Measurements from ENCODE around the gene TNIK.

TNIK gene

DNA sequence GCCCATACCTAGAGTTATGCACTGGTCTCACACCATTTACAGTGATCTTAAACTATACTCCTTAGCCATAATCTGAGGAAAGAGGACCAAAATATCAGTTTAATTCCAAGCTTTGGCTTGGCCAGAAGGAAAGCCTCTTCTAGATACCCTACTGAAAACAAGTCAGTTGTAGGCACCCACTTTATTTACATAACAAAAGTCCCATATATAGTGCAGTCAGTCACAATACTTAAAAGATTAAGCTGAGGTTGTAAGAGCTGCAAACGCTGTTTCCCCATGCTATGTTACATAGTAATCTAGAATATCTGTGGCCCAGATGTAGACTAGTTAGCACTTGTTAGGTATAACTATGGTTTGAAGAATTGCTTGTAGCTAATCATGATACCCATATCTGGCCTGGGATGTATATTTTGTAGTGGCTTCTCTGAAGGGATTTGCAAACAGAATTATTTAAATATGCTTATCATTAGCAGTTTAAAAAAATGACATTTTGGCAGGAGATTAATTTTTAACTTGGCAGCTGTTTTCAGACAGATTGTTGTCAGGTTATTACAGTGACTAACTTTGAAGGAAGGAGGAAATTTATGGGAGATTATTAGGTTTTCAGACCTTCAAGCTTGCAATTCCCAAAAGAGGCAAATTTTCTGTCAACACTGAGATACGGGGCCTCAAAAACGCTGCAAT is 273.2 kb downstream of the TNIK start:
- FAIRE-seq (no peak), DNase-seq (ENCODE audit: insufficient read length, low spot score) (no peak)
- TF ChIP-seq POLR2A (IDR thresholded peaks at IDR 0.05; ENCODE audit: low read depth, low read length) = no peak

DNA sequence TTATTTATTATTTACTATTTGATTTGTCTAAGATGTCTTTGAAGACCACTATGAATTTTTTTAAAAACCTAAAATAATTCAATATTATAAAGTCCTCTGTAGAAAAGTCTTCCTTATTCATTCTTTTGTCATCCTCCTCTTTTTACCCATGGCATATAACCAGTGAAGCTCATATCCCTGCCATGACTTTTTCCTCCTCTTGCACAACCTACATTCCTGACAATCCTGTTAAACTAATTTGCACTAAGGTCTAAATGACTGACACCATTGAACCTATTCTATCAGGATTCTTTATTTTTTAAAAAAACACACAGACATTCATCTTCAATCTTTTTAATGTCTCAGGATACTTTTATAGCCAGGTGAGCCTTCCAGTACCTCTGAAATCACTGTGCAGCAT is 273.8 kb downstream of the TNIK start:
- DNase-seq (ENCODE audit: insufficient read length, low spot score) (no peak), FAIRE-seq (no peak)
- no peak for TF ChIP-seq POLR2A (IDR thresholded peaks at IDR 0.05; ENCODE audit: low read depth, low read length)

DNA sequence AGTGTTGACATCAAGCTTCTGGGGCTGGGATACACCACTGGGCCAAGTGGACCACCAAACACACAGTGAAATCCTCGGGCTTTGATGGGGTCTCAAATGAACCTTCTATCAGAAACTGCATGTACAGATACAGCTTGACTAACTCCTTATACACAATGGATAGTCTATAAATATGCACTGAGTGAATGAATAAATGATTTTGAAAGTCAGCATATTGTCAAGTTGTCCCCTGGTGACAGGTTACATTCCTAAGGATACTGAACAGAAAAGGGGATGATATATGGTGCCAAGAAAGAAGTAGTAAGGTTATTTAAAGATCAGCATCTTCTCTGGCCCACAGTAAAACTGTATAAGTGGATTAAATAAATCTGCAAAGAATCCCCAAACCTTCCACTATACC is 274.2 kb downstream of the TNIK start:
- FAIRE-seq (no peak), DNase-seq (ENCODE audit: insufficient read length, low spot score) (no peak)
- TF ChIP-seq POLR2A (IDR thresholded peaks at IDR 0.05; ENCODE audit: low read depth, low read length) = no peak

GRCh38 chr3:171184372-171184771 is 275.8 kb downstream of the TNIK start:
- no peak for TF ChIP-seq POLR2A (IDR thresholded peaks at IDR 0.05; ENCODE audit: low read depth, low read length)
- FAIRE-seq = no peak
- no peak for DNase-seq (ENCODE audit: insufficient read length, low spot score)

GRCh38 chr3:171183042-171183441 is 277.2 kb downstream of the TNIK start:
- no peak for DNase-seq (ENCODE audit: insufficient read length, low spot score)
- peak; percentile 30 for FAIRE-seq
- no peak for TF ChIP-seq POLR2A (IDR thresholded peaks at IDR 0.05; ENCODE audit: low read depth, low read length)

DNA sequence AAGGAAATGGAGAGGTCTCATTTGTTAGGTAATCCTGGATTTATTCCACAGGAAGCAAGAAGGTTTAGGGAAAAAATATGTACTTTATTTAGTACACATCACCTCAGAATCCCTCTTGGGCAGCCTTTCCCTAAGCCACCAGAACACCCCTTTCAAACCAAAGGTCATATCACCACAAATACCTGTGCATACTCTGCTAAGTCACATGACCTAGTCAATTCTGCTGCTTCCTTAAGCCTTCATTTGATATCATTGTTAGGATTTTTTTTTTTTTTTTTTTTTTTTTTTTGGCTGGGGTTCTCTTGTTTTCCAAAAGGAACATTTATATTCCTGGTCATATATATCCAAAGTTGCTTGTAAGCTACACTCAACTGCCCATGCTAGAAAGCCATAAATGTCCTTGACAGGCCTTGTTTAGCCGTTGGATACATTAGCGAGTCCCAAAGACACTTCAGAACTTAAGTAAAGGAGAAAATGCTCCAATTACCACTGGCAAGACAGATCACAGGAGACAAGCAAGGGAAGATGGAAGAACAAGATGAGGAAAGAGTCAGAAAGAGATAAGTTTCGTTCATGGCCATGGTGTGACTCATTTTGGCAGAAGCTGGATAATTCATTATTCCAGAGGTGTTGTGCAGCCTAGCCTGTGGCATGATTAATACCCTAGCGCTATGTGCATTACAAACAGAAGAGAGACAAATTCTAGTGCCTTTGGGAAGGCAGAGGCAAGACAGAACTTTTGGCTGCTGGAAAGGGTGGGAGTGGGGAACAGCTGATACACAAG is 278.1 kb downstream of the TNIK start:
- TF ChIP-seq POLR2A (IDR thresholded peaks at IDR 0.05; ENCODE audit: low read depth, low read length) = no peak
- DNase-seq (ENCODE audit: insufficient read length, low spot score) = no peak
- no peak for FAIRE-seq

- DNase-seq (ENCODE audit: insufficient read length, low spot score) = no peak
- no peak for TF ChIP-seq POLR2A (IDR thresholded peaks at IDR 0.05; ENCODE audit: low read depth, low read length)
- FAIRE-seq = no peak
Observed at GRCh38 chr3:171178714-171179113, 281.5 kb downstream of the TNIK start.

DNA sequence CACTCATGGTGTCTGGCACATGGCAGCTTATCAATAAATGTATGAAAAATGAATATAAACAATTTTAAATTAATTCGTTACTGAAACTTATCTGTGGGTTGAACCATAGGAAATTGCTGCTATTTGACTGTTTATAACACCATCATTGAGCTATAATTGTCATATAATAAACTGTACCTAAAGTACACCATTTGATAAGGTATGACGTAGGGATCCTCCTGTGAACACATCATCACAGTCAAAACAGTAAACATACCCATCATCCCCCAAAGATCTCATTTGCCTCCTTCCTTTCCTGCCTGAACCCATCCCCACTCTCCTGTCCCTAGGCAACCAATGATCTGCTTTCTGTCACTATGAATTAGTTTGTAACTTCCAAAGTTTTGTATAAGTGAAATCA is 282.7 kb downstream of the TNIK start:
- no peak for TF ChIP-seq POLR2A (IDR thresholded peaks at IDR 0.05; ENCODE audit: low read depth, low read length)
- FAIRE-seq (no peak), DNase-seq (ENCODE audit: insufficient read length, low spot score) (no peak)

GRCh38 chr3:171177056-171177455 is 283.1 kb downstream of the TNIK start:
- TF ChIP-seq POLR2A (IDR thresholded peaks at IDR 0.05; ENCODE audit: low read depth, low read length) = no peak
- FAIRE-seq (no peak), DNase-seq (ENCODE audit: insufficient read length, low spot score) (no peak)

DNA sequence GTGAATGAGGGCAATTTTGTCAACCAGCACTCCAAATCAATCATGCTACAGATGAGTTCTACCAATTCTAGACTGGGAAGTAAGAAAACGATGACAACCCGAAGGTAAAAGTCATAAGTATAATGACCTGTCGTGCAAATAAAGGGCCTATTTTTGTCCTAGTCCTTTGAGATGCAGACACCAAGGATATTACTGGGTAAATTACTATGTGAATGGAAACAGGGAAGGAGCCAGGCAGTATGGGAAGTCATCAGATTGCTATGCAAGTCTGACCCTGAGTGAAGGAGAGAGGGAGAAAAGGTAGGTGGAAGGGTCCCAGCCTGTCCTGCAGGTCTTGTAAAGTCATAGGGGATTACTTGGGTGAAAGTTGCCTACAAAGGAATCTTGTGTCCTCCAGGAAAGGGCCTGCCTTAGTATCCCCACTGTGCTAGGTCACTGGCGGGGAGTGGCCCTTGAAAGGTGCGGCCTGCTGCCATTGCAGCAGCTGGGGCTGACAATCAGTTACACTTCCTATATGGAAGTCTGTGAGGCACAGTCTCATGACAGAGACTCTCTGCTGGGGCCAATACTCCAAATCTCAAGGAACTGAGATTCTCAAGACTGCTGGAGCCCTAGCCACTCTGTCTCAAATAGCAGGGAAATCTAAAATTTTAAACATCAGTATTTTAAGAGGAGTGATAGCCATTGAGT is 283.8 kb downstream of the TNIK start:
- no peak for DNase-seq (ENCODE audit: insufficient read length, low spot score)
- no peak for TF ChIP-seq POLR2A (IDR thresholded peaks at IDR 0.05; ENCODE audit: low read depth, low read length)
- no peak for FAIRE-seq

DNA sequence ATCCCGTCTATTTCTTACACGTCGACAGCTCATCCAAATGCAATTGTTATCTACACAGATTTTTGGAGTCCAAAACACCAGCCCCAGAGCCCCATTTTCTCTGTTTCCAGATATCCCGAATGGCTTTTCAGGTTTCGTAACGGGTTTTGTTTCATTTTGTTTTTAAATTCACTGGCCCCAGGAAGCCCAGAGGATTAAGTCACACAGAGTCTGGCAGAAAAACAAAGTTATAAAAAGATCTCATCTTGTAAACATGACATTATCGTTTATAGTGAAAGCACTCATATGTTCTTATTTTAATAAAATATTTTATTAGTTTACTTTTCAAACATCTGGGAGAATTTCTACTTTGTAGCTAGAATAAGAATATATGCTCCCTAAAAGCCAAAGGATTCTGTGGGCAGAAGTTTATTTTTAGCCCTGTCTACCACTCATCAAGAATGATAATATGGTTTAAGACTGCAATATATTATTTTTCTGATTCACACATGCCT is 284.4 kb downstream of the TNIK start:
- no peak for DNase-seq (ENCODE audit: insufficient read length, low spot score)
- TF ChIP-seq POLR2A (IDR thresholded peaks at IDR 0.05; ENCODE audit: low read depth, low read length) = no peak
- FAIRE-seq = no peak

DNA sequence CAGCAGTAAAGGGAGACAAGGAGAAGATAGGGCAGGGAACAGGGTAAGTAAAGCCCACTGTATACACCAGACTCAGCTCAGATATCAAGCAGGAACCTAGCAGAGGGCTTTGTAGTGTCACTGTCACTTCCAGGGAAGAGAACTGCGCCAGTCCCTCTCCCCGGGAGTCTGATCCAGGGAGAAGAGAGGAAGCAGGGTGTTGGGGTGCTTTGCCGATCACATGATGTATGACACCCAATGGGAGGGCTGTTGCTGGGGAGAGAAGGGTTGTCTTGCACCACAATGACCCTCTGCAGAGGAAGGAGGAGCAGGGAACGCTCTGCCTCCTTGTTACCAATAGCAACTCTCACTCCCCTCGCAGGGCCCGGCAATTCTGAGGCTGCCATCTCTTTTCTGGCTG is 286.5 kb downstream of the TNIK start:
- DNase-seq (ENCODE audit: insufficient read length, low spot score) (no peak), FAIRE-seq (no peak)
- no peak for TF ChIP-seq POLR2A (IDR thresholded peaks at IDR 0.05; ENCODE audit: low read depth, low read length)

GRCh38 chr3:171172070-171172469 is 288.1 kb downstream of the TNIK start:
- DNase-seq (ENCODE audit: insufficient read length, low spot score) (no peak), FAIRE-seq (no peak)
- no peak for TF ChIP-seq POLR2A (IDR thresholded peaks at IDR 0.05; ENCODE audit: low read depth, low read length)

GRCh38 chr3:171169866-171170265 is 290.3 kb downstream of the TNIK start:
- DNase-seq (ENCODE audit: insufficient read length, low spot score) = no peak
- no peak for FAIRE-seq
- TF ChIP-seq POLR2A (IDR thresholded peaks at IDR 0.05; ENCODE audit: low read depth, low read length) = no peak

Data from H54 (cell line).